ENCODE data around the gene TPSG1.
"Not testable (repeated sequence)": the region's sequence is repeated elsewhere in the genome, so short reads cannot be mapped to it uniquely, and the experiment has no call there.

TPSG1 gene

DNA sequence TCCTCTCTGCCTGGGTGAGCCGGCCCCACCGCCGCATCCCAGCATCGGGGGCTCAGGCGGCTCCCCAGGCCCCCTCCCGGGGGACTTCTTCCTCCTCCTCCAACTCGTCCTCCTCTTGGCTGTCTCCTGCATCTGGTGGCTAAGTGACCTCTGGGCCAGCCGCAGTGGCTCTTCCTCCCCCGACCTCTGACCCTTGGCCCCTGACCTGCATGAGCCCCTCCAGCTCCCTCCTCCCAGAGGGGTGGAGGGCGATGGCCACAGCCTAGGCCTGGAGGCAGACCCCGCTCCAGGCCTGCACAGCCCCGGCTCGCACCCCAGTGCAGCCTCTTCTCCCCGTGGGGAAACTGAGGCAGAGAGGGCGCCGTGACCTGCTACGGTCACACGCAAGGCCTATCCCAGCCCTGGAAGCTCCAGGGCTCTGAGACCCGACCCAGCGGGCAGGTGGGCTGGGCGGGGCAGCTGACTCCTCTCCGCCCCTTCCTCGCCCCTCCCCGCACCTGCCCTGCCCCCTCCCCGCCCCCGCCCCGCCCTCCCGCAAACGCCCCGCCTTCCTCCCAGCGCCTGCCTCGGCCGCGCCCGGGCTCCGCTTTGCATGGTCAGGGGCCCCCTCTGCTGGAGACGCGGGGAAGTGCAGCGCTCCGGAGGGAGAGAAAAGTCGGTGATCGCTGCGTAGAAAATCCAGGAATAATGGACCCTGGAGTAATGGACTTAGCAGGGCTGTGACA lies 24.1 kb upstream of the TPSG1 start:
- H3K4me3 ChIP-seq (ENCODE audit: low read depth, low read length), result not testable (repeated sequence)

DNA sequence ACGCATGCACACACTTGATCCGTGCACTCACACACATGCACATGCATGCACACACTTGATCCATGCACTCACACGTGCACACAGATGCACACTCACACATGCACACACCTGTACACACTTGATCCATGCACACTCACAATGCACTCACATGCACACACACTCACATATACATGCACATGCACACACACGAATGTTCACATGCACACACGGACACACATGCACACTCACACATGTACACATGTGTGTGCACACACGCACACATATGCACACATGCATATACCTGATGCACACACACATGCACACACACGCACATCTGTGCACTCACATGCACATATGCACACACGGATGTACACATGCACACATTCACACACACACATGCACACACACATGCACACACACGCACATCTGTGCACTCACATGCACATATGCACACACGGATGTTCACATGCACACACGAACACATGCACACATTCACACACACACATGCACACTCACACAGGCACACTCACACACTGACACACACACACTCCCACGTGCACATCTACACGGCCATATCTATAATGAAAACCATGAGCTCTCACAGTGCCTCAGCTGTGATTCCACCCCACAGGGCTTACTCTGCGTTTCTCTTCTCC lies 23.0 kb upstream of the TPSG1 start:
- H3K4me3 ChIP-seq (ENCODE audit: low read depth, low read length), result not testable (repeated sequence)

- TF ChIP-seq CTCF (IDR thresholded peaks at IDR 0.05; ENCODE audit: low read depth, low read length), result no peak
- no peak overlapping the region for H3K4me3 ChIP-seq (ENCODE audit: low read depth, low read length)
These were observed 20.5 kb upstream of the TPSG1 start for GRCh38 chr16:1245452-1246020.

DNA sequence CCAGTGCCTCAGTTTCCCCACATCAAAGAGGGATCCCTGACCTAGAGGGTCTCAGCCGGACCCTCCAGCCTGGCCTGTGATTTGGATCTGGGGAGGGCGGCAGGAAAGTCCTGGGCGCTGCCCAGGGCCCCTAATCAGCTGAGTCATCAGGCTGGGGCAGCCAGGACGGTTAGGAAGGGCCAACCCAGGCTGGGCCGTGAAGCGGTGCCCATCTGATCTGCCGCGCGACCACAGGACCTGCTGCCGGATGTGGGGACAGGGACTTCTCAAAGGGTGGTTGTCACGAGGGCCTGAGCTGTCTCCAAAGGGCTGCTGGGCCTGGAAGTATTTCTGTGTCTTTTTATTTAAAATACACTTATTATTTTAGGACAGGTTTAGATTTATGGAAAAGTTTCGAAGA lies 19.8 kb upstream of the TPSG1 start:
- TF ChIP-seq CTCF (IDR thresholded peaks at IDR 0.05; ENCODE audit: low read depth, low read length), result no peak
- no peak overlapping the region for H3K4me3 ChIP-seq (ENCODE audit: low read depth, low read length)

DNA sequence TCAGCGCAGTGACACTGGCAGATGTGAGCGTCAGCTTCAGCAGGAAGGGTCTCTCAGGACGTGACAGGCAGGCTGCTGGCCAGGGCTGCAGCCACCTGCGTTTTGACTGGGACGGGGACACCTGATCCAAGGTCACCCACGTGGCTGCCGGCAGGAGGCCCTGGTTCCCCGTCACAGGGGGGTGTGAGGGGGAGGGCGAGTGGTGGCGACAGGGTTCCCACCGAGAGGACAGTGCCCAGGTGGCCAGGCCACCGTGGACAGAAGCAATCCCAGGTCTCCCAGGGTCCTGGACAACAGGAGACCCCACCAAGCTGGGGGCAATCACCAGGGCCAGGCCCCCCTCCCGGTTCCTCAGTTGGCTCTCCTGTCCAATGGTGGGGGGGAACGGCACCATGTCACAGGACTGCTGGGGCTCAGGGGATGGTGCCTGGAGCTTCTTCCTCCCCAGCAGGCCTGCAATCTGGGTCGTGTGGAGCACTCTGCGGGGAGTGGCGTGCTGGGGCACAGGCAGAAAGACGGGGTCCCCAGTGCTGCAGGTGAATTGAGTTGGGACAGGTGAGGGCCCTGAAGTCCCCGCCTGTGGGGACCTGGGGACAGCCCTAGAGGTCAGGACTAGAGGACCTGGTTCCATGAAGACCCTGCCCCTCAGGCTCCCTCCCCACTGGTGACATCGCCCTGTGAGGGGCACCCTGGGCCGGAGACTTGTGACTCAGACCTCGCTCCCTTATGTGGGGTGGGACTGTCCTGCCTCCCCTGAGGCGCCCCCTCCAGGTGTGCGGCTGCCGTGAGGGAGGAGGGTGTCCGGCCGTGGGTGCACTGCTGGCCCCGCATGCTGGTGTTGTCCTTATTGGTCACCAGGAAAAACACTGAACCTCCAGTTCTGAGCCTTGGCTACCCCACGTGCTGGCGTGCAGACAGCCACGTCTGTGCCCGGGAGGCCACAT lies 19.1 kb upstream of the TPSG1 start:
- not testable (repeated sequence) for H3K4me3 ChIP-seq (ENCODE audit: low read depth, low read length)

- not testable (repeated sequence) for H3K4me3 ChIP-seq (ENCODE audit: low read depth, low read length)
These were observed 18.3 kb upstream of the TPSG1 start for GRCh38 chr16:1243363-1243762.

- not testable (repeated sequence) for H3K4me3 ChIP-seq (ENCODE audit: low read depth, low read length)
These were observed 16.0 kb upstream of the TPSG1 start for GRCh38 chr16:1241081-1241480.

DNA sequence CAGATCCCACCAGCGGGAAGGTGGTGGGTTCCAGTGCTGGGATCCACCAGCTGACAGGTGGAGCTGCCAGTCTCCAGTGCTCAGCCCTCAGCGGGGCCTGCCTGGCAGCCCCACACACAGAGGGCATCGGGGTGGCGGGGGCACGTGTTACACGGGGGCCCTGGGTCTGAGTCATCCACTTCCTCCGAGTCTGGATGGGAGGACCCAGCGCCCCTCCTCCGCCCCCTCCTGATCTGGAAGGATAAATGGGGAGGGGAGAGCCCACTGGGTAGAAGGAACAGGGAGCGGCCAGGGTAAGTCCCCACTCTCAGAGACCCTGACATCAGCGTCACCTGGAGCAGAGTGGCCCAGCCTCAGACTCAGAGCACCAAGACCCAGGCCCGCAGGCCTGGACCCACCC lies 15.4 kb upstream of the TPSG1 start, which contains the start of gene TPSAB1:
TPSAB1 (plus strand) TSS at position 270 of the 400 bp plus-strand sequence. CDS start 234 bp downstream, outside the sequence.
- not testable (repeated sequence) for H3K4me3 ChIP-seq (ENCODE audit: low read depth, low read length)

GRCh38 chr16:1239575-1239974 lies 14.5 kb upstream of the TPSG1 start:
- not testable (repeated sequence) for H3K4me3 ChIP-seq (ENCODE audit: low read depth, low read length)

DNA sequence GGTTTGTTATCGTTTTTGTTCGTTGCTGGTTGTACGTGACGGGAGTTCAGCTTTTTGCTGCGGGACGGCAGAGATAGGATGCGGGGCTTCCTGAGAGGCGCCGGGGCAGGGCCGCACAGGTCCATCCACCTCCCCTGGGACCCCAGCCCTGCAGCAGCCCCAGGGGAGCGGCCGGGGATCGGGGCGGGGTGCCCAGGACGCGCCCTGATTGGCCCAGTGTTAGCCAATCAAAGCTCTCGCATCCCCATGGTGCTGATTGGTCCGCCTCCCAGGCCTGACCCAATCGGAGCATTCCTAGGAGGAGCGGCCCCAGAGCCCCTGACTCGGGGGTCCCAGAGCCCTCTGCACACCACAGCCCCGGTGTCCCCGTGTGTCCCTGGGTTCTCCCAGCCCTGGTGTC lies 13.8 kb upstream of the TPSG1 start:
- not testable (repeated sequence) for H3K4me3 ChIP-seq (ENCODE audit: low read depth, low read length)

GRCh38 chr16:1237990-1238389 lies 12.9 kb upstream of the TPSG1 start:
- TF ChIP-seq CTCF (IDR thresholded peaks at IDR 0.05; ENCODE audit: low read depth, low read length), result no peak
- no peak overlapping the region for H3K4me3 ChIP-seq (ENCODE audit: low read depth, low read length)

GRCh38 chr16:1236659-1237058 lies 11.6 kb upstream of the TPSG1 start:
- H3K4me3 ChIP-seq (ENCODE audit: low read depth, low read length), result not testable (repeated sequence)

DNA sequence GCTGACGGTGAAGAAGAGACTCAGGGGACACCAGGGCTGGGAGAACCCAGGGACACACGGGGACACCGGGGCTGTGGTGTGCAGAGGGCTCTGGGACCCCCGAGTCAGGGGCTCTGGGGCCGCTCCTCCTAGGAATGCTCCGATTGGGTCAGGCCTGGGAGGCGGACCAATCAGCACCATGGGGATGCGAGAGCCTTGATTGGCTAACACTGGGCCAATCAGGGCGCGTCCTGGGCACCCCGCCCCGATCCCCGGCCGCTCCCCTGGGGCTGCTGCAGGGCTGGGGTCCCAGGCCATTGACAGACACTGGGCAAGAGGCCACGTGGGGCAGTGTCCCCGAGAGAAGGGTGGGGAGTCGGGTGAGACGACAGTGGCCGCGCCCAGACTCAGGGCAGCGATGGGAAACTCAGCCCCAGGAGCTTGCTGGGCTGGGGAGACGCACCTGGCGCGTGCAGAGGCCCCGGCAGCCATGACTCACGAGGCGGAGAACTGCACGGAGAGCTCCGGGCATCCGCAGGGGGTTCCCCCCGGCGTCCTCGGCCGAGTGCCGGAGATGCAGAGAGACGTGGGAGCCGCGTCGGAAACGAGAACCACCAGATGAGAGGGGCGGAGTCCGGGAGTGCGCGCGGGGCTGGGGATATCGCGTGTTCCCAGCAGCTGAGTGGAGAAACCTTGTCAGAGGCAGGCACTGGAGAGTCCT lies 7.1 kb upstream of the TPSG1 start:
- H3K4me3 ChIP-seq (ENCODE audit: low read depth, low read length), result not testable (repeated sequence)

- H3K4me3 ChIP-seq (ENCODE audit: low read depth, low read length), result not testable (repeated sequence)
These were observed 6.2 kb upstream of the TPSG1 start for GRCh38 chr16:1231301-1231700.

DNA sequence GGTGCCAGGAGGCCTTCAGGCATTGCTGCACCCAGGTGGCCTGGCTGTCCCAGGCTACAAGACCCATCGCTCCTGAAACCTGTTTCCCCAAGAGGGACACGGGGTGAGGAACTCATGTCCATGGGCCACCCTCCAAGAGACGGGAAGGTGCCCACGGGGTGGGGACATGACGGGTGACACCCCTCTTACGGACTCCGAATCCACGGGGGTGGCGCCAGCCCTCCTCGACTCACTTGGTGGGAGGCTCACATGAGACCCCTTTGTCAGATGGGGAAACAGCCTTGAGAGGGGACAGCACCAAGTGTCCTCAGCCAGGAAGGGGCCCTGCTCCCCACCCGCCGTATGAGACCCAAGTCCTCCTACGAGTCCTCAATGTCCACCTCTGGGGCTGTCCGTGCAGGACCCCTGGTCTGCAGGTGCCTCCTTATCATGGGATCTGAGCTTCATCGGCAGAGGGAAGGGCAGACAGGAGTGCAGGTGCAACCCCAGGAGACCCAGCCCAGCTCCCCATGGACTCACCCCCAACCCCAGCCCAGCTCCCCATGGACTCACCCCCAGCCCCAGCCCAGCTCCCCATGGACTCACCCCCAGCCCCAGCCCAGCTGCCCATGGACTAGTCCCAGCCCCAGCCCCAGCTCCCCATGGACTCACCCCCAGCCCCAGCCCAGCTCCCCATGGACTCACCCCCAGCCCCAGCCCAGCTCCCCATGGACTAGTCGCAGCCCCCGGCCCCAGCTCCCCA lies 5.6 kb upstream of the TPSG1 start:
- not testable (repeated sequence) for H3K4me3 ChIP-seq (ENCODE audit: low read depth, low read length)
